ENCODE results near the gene BACH2.

Gene BACH2

DNA sequence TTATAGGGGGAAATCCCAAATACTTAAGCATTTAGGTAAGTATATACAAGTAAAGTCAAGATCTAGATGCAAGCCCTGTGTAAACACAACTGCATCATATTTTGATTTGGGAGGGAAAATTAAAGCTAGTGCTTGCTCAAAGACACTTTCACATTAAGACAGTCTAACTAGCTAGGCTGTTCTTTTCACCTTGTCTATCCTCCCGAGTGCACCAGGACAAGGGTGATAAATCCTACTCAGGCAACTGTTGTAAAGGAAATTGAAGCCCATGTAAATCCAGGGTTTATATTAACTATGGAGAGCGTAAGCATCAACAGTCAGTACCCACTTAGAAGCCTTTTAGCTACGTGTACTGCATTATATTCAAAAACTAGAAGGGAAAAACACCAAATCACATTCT, 19.3 kb upstream of the BACH2 start:
- no peak overlapping the region for H3K4me3 ChIP-seq (ENCODE audit: low read depth, low read length)
- TF ChIP-seq, protein P1, sequence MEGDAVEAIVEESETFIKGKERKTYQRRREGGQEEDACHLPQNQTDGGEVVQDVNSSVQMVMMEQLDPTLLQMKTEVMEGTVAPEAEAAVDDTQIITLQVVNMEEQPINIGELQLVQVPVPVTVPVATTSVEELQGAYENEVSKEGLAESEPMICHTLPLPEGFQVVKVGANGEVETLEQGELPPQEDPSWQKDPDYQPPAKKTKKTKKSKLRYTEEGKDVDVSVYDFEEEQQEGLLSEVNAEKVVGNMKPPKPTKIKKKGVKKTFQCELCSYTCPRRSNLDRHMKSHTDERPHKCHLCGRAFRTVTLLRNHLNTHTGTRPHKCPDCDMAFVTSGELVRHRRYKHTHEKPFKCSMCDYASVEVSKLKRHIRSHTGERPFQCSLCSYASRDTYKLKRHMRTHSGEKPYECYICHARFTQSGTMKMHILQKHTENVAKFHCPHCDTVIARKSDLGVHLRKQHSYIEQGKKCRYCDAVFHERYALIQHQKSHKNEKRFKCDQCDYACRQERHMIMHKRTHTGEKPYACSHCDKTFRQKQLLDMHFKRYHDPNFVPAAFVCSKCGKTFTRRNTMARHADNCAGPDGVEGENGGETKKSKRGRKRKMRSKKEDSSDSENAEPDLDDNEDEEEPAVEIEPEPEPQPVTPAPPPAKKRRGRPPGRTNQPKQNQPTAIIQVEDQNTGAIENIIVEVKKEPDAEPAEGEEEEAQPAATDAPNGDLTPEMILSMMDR (IDR thresholded peaks at IDR 0.05; ENCODE audit: insufficient read depth, low read depth, low read length, missing control alignments) = no peak
- DNase-seq (ENCODE audit: low read depth) = no peak

DNA sequence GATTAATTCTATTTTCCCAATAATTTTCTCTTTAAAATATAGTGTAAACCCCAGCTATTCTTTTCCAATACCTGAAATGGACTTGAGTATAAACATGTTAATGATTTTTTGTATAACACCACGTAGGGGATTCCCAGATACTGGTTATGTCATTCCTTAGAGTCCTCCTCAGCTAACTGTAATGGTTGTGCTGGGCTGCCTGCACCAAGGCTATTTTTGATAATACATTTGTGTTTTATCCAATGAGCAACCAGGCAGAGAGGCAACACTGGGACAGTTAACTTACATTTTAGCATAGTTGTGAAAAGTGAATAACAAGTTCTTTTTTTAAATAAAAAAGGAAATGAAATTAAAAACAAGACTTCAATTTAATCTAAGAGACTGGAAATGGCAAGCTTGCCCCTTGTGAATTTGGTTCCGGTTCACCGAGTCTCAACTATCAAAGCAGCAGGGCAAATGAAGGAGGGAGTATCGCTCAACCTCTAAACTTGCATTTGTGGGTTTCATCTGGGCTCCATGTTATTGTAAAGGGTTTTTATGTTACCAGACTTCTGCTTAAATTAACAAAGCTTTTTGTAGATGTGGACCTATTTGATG, 18.8 kb upstream of the BACH2 start:
- DNase-seq (ENCODE audit: low read depth) = no peak
- no peak overlapping the region for H3K4me3 ChIP-seq (ENCODE audit: low read depth, low read length)
- TF ChIP-seq, protein P1 (IDR thresholded peaks at IDR 0.05; ENCODE audit: insufficient read depth, low read depth, low read length, missing control alignments) = no peak

DNA sequence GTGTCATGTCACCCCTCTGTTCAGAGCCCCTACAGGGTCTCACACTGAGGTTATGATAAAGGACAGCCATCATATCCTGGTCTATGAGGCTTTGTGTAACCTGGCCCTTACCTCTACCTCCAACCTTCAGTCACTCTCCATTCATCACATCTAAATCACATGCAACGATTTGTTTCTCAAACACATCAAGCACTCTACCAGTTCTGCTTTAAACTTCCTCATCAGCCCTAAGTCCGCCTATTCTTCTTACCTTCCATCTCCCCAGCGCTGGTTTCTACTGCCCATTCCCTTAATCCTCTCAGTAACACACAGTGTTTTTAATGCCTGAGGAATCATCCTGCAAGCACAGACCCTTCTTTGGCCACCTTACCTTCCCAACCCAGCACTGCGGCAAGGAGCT, 17.9 kb upstream of the BACH2 start:
- no peak overlapping the region for H3K4me3 ChIP-seq (ENCODE audit: low read depth, low read length)
- TF ChIP-seq, protein P1 (IDR thresholded peaks at IDR 0.05; ENCODE audit: insufficient read depth, low read depth, low read length, missing control alignments) = no peak
- no peak for DNase-seq (ENCODE audit: low read depth)

DNA sequence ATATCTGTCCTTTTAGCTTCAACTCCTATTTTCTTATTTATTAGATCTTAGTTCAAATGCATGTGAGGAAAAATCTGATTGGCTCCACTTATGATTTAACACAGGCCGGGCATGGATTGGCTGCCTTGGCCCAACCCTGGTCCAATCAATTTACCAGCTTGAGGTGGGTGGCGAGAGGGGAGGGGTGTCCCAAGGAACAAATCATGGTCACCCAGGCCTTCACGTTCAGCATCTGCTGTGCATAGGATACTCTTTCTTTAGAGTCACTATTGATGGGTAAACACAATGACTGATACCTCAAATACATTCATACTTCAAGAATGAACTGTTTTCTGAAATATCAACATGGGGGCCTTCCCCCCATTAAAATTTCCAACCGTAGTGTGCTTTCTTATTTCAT, 14.9 kb upstream of the BACH2 start:
- no peak overlapping the region for H3K4me3 ChIP-seq (ENCODE audit: low read depth, low read length)
- no peak for DNase-seq (ENCODE audit: low read depth)
- TF ChIP-seq, protein P1 (IDR thresholded peaks at IDR 0.05; ENCODE audit: insufficient read depth, low read depth, low read length, missing control alignments) = no peak

DNA sequence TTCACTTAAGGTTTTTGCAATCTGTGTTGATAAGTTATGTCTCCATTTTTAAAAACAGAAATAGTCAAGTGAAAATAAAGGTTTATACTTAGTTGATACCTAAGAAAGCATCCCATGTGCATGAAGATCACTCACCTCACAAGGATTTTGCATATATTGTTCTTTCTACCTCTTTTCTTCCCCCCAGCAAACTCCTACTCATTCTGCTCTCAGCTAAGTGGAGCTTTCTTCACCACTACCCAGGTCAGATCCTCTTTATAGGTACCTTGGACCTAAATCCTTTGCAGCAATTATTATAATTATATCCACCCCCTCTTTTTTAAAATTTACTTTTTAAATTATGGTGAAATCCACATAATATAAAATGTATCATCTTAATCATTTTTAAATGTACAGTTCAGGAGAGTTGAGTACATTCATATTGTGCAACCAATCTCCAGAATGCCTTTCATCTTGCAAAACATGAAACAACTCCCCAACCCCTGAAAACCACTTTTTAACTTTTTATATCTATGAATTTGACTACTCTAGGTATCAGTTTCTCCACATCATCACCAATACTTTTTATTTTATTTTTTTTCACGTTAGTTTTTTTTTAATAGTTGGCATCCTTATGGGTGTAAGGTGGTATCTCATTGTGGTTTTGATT, 9.3 kb upstream of the BACH2 start:
- no peak for DNase-seq (ENCODE audit: low read depth)
- TF ChIP-seq, protein P1 (IDR thresholded peaks at IDR 0.05; ENCODE audit: insufficient read depth, low read depth, low read length, missing control alignments) = no peak
- H3K4me3 ChIP-seq (ENCODE audit: low read depth, low read length) = no peak overlapping the region

DNA sequence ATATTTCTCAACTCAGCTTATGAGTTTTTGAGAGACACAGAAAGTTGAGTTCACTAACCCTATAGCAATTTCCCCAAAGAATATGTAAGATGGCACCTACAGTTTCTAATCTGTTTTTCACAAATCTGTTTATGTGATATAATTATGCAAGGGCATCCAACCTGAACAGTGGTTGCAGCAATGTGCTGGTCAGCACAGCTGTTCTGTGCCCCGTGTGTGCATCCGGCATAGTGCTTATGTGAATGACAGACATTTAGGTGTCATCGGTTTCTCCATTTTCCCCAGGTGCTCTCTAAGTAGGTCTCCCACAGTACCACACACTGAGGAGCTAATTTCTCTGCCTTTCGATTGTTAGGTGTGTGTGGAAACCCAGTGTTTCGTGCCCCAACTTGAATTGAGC, 7.7 kb upstream of the BACH2 start:
- TF ChIP-seq, protein P1 (IDR thresholded peaks at IDR 0.05; ENCODE audit: insufficient read depth, low read depth, low read length, missing control alignments) = no peak
- peak; percentile 41 for DNase-seq (ENCODE audit: low read depth)
- no peak overlapping the region for H3K4me3 ChIP-seq (ENCODE audit: low read depth, low read length)

DNA sequence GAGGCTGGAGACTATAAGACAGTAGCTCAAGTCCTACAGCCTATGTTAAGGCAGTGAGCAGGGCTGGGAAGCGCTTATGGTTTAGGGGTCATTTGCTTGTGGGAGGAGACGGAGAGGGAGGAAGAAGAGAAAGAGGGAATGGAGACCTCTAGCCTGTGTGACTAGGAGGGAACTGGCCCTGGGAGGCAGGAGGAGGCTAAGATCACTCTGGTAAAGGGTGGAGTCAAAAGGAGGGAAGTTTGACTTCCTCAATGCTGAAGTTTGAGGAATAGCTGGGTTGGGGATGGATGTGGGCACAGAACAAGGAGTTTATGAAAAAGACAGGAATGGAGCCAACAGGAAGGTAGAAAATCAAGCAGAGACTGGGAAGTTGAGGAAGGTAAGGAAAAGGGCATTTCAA, 6.4 kb upstream of the BACH2 start:
- DNase-seq (ENCODE audit: low read depth) = no peak
- TF ChIP-seq, protein P1 (IDR thresholded peaks at IDR 0.05; ENCODE audit: insufficient read depth, low read depth, low read length, missing control alignments) = no peak
- no peak overlapping the region for H3K4me3 ChIP-seq (ENCODE audit: low read depth, low read length)
